CD4-positive, alpha-beta T cell treated with Interleukin-15 for 1 hour (primary cell): ENCODE results near the gene DIP2C.
"Not testable (repeated sequence)": the region's sequence is repeated elsewhere in the genome, so short reads cannot be mapped to it uniquely, and the experiment has no call there.

Source experiments
- DNase-seq: peaks from one replicate; pipeline ENCODE4 v3.0.0-alpha.2; 2020

Gene DIP2C

DNA sequence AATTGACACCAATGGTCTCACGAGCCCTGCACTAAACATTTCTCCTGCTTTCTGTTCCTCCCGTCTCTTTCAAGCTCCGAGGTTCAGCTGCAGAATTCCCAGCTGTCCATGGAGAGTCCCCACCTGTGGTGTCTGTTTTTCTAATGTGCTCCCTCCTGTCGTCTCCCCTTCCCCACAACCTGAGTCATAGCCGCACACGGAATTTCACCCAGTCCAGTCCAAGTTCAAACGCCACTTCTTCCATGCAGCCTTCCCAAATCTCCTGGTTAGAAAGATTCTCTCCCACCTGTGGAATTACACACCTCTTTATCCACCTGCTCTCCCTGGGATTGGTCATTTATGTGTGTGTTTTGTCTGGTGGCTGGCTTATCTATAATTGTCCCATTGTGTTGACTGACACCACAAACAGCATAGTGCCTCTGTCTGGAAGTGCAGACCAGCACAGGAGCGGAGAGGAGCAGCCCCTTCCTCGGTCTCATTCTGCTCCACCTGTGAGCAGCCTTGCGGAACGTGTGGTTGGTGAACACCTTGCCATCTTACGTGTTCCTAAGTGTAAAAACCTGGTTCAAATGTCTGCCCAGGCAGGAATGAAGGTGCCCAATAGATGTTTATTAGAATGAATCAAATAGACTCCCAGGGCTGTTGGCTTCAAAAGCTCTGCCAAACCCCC, 3.3 kb upstream of the DIP2C start:
- no peak for DNase-seq

DNA sequence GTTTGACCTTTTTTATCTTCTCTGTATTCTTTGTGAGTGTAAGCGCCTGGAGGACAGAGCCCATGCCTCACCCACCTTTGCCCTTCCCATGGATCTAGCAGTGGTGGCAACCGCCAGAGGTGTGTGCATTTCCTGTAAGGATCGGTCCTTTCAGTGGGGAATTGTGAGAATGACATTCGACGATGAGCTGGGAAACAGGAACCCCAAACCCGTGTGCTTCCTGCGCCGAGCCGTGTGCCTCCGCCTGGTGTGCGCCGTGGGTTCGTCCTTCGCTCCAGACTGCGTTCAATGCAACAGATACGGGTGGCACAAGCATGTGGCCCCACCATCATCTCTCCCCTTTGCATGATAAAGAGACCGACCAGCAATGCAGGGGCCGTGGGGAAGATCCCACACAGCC, 1.7 kb upstream of the DIP2C start:
- DNase-seq: no peak

DNA sequence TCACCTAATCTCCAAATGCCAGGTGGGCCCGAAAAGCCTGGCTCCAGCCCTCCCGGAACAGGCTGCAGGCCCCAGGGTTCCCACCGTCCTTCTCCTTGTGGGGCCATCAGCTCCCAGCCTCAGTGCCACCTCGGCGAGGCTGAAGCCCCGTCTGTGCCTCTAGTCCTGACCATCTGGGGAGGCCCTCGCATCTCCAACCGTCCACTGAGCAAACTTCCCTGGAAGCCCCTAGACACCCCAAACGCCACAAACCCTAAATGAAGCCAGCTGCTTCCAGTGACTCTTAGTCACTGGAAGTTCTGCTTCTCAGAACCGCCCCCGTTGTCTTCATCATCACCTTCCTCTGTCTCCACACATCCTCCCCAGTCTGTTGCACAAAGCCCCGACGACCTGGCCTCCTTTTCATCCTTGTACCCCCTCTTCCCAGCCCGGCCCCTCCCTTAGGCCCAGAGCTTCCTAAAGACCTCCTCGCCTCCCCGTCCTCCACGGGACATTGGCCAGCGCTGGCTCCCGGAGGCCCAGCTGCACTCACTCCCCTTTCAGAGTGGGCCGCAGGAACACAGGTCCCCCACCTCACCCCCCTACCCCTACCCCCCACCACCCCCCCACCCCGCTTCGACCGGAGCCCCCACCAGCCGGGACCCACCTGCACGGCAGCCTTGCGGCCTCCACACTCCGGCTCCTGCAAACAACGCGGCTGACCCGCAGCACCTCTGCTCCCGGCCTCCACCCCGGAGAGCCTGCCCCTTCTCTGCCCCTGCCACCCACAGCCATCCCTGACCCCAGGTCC, 1.1 kb upstream of the DIP2C start:
- no peak for DNase-seq

DNA sequence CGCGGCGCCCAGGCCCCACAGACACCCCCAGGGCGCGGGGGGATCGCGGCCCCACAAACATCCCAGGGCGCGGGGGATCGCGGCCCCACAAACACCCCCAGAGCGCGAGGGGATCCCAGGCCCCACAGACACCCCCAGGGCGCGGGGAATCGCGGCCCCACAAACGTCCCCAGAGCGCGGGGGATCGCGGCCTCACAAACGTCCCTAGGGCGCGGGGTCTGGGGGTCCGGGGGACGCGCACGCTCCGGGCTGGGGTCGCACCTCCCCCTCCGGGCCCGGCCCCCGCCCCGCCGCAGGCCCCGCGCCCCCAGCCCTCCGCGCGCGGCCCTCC, 382 bp downstream of the DIP2C start:
- no peak for DNase-seq

DNA sequence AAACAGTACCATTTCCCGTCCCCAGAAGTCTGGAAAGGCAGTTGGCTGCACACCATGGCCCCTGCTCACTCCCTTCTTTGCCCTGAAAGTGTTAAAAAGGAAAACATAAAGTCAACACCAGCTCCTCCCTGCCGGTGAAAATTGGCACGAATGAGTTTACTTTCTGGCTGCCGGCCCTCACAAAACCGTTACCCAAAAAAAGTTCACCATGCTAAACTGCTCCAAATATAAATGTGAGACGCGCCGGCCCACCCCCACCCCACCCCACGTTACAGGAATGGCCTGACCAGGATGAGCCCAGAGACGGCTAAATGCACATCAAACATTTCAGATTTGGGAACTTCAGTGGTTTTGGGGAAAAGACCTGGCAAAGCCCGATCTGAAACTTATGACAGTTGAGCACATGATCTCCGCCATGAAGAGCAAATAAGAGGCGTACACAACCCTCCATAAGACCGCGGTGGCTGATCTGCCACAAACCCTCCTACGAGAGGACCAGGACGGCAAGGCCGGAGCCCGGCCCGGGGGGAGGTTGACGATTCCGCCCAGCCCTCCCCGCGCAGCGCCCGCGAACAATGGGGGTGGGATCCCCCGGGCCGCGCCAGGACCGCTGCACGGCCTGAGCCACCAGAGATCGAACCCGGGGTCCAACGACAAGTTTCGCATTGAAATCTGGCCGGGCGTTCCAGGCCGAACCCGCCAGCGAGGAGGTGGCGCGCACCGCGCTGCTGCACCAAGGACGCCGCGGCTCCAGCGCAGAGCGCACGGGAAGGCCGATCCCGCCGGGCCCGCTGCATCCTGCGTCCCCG, 952 bp downstream of the DIP2C start:
- no peak for DNase-seq

DNA sequence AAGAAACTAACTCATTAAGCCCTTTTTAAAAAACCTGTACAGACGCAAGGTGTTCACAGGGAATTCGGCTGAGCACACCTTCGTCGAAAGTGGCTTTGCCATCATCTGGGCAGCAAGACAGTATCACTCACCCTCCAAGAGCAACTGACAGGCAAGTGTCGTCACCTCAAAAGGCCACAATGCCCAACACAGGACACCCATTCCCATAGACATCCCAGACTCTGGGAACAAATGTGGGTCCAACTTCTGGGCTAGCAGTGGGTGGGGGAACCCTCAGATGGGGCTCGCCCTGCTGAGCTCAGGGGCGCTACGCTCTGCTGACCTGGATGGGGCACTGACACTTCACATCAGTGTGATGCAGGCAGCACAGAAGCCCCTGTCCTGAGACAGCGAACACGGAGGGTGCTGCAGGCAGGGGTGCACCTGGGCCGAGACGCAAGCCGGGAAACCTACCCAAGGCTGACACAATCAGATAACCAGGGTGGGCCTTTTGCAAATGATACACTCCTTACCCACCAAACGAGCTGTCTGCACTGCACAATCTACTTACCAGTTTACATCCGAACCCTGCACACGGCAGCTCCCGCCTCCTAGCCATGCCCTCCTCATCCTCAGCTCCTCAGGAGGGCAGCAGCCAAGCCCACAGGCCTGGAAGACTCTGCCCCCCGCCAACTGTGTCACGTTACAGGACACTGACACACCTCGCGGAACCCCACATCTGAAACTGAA, 1.7 kb downstream of the DIP2C start:
- no peak for DNase-seq

DNA sequence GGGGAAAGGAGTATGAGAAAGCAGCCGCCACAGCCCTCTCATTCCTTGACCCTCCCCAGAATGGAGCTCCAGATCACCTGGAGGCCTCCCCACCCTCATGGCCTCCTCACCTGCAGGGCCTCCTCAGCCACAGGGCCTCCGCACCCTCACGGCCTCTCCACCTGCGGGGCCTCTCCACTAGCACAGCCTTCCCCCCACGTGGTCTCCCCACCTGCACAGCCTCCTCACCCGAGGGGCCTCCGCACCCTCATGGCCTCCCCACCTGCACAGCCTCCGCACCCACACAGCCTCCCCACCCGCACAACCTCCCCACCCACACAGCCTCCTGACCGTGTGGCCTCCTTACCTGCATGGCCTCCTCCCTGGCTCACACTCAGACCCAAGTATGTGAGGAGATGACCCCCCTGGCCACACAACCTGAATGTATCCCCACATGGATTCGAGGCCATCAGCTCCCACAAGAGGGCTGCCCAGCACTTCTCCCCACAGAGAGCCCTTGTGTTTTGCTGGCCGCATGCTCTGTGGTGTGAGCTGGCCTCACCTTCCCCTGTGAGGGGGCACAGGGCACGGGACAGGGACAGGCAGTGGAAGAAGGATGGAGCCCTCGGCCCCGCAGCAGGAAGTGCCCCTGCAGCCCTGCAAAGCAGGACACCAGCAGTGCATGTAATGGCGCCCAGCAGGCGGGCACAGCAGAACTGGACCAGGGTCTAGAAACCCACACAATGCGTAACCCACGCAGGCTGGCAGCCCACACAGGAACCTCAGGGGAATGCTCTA, 3.1 kb downstream of the DIP2C start:
- DNase-seq: no peak

DNA sequence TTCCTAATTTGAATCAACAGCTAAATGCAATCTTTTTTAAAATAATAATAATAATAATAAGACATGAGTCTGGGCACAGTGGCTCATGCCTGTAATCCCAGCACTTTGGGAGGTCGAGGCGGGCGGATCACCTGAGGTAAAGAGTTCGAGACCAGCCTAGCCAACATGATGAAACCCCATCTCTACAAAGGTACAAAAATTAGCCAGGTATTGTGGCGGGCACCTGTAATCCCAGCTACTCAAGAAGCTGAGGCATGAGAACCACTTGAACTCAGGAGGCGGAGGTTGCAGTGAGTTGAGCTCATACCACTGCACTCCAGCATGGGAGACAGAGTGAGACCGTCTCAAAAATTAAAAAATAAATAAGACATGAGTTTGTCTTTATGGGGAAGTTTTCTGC, 3.9 kb downstream of the DIP2C start:
- no peak for DNase-seq

DNA sequence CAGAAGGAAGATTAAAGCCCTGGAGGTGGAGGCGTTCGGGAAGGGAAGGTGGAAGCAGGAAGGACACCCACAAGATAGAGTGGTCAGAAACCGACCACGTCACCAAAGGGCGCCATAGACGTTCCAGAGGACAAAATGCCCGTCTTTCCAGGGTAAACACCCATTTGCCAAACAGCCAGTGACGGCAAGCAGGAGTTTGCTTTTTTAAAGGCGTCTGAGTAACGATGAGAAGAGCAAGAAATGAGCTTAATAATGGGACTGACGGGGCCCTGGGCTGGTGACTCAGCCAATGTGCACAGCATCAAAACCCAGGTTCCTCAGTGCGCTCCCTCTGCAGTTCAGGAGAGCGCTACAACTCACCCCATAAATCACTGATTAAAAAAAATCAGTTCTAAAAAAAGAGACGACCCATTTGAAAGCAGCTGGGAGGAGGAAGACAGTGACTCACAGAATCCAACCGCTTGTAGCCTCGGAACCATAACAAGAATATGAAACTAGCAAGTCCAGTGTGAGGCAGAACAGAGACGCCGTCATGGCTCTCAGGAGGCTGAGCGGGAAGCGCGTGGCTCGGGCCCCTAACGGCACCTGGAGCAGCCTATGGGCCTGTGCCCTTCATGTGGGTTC, 5.9 kb downstream of the DIP2C start:
- DNase-seq: no peak

DNA sequence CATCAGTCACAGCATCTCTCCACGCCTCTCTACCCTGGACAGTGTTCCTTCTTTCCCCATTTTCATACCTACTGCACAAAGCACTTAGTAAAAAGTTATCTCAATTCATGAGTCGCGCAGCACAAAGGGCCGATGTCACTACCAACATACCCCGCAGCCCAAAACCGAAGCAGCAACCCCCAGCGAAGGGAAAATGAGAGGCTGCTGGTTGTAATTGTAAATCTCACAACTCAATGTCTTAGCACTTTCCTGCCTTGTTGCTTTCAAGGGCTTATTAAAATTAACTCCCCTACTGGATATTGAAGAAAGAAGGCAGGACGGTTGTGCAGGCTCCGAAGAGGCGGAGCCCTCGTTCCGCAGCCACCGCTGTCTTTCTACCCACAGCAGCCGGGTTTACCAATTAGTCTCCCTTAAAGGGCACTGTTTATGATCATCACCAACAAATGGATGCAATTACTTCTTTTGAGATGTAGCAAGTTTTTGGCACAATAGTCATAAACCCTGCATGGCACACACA, 6.5 kb downstream of the DIP2C start:
- no peak for DNase-seq

DNA sequence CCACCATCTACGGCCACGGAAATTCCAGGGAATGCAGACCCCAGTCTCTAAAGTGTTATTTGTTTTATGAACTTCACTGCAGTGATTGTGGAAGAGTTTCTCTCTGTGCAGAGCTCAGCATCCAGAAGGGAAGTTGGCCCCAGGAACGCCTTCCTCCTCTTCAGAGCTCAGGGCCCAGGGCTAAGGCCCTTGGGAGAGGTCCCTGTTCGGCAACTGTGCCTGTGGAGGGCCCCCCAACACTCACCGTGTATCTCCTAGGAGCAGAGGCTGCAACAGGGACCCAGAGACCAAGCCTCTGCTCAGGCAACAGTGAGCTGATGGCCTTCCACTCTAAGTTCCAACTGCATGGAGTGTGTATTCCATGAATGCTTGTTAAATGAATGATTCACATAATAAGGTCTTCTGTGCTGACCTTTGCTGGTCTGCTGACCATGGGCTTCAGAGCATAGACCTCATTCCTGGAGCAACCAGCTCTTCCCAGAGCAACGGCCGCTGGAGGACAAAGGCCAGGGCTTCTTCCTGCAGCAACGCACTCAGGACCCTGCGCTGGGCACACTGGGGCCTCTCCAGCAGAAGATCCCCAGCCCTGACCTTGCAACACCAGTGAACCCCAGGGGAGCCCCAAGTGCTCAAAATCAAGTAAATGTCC, 7.7 kb downstream of the DIP2C start:
- DNase-seq: no peak

DNA sequence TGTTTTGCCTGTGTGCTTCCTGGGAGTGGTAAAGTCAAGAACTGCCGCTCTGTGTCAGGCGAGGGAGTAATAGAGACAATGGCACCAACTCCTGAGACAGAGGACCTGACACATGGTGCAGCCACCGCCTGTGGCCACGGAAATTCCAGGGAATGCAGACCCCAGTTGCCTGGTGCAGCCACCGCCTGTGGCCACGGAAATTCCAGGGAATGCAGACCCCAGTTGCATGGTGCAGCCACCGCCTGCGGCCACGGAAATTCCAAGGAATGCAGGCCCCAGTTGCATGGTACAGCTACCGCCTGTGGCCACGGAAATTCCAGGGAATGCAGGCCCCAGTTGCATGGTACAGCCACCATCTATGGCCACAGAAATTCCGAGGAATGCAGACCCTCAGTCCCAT, 8.7 kb downstream of the DIP2C start:
- no peak for DNase-seq

DNA sequence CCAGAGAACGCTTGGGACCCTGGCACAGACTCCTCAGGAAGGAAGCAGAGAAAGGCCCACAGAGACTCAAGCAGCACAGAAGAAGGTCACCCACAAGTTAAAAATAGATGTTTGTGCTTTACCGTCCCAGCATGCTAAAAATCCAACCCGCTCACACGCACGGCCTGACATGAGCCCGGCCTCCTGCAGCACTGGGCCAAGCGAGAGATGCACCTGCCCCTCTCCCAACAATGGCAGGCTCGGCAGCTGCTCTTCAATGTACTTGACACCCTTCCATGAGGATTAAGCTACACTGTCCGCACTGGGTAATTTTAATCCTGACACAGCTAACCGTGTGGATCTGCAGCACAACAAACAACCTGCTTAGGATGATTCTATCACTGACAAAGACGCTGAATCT, 9.3 kb downstream of the DIP2C start:
- DNase-seq: no peak

DNA sequence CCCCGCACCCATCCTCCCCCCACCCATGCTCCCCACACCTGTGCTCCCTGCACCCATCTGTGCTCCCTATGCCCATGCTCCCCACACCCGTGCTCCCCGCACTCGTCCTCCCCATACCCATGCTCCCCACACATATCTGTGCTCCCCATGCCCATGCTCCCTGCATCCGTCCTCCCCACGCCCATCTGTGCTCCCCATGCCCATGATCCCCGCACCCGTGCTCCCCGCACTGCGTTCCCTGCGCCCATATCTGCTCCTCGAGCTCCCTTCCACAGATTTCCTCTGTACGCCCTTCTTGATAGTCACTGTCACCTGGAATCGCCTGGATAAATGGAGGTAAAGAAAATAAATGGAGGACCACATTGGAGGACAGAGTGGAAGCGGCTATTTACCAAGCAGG, 9.9 kb downstream of the DIP2C start:
- no peak for DNase-seq

DNA sequence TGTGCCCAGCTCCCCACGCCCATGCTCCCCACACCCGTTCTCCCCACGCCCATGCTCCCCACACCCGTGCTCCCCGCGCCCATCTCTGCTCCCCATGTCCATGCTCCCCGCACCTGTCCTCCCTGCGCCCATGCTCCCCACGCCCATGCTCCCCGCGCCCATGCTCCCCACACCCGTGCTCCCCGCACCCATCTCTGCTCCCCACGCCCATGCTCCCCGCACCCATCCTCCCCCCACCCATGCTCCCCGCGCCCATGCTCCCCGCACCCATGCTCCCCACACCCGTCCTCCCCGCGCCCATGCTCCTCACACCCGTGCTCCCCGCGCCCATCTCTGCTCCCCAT, 10.8 kb downstream of the DIP2C start:
- DNase-seq: not testable (repeated sequence)

DNA sequence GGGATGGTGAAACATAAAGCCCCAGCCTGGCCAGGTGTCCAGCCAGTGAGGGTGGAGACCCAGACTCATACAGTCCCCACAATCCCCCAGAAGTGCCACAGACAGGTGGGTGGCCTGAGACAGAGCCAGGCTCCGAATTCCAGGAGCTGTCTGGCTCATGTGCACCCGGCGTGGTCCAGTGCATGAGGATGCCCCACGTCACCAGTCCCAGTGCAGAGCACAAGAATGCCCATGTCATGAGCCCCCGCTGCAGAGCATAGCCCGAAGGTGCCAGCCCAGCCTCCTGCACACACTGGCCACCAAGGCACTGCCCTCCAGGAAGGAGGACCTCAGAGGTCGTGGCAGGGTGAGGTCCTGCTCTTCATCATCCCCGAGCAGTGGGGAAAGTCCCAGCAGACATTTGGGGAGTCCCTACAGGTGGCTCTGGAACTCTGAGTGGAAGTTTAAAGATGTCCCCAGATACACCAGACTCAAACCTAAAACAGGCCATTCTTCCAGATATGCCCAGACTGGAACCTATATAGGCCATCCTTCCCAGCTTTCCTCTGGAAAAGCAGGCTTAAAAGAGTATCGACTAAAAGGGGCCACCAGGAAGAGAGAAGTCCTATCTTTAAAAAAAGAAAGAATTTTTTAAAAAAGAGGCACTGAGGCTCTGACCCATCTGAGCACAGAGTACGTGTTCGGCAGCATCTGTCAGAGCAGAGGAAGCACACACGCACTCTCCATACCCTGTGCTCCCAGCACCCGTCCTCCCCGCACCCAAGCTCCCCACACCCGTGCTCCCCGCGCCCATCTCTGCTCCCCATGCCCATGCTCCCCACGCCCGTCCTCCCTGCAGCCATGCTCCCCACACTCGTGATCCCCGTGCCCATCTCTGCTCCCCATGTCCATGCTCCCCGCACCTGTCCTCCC, 11.5 kb downstream of the DIP2C start:
- no peak for DNase-seq

DNA sequence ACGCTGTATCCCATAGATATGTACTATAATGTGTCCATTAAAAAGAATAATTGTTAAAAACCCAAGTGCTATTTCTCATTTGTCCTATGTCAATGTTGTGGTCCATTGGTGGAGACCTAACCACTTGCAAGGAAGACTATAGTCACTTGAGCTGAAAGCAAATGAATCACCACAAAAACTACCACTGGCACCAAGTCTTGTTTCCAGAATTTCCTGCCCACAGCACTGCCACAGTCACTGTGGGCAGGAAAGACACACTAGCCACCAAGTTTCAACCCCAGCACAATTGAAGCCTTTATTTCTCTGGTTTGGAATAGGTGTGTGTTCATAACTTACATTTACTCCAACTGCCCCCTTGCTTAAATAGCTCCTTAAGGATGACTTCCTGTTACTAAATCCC, 12.4 kb downstream of the DIP2C start:
- no peak for DNase-seq

DNA sequence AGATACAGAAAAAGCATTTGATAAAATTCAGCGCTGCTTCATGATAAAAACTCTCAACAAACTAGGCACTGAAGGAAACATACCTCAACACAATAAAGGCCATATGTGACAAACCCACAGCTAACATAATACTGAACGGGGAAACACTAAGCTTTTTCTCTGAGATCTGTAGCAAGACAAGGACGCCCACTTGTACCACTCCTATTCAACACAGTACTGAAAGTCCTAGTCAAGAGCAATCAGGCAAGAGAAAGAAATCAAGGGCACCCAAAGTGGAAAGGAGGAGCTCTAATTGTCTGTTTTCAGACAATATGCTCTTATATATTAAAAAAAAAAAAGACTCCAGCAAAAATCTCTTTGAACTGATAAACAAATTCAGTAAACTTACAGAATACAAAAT, 13.3 kb downstream of the DIP2C start:
- DNase-seq: no peak

DNA sequence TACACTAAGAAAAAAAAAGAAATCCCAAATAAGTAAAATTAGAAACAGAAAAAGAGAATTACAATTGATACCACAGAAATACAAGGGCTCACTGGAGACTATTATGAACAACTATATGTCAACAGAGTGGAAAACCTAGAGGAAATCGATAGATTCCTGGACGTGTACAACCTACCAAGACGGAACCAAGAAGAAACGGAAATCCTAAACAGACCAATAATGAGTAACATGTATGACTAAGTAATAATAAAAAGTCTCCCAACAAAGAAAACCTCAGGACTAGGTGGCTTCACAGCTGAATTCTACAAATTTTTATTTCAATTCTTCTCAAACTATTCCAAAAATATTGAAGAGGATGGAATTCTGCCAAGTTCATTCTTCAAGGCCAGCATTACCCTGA, 13.9 kb downstream of the DIP2C start:
- DNase-seq: no peak

DNA sequence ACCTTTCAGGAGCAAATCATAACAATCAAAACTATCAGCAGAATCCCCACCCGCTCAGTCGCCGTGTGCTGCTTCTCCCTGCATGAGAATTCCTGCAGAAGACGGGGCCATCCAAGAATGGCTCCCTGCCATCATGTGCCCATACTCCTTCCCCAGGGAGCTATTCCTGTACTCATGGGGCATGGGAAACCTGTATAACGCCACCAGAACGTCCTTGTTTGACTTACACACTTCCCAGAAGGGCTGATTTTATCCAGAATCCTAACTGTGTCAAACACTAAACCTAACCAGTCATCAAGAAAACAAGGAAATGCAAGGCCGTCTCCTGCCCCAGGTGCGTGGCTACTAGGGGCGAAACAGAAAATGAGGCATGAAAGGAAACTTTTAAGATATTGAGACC, 16.0 kb downstream of the DIP2C start:
- no peak for DNase-seq
